ENCODE results near the gene GLRX3.
A peak's percentile ranks its signal among the peaks of the same experiment; 100 is the strongest.

GLRX3 gene

GRCh38 chr10:130213286-130214080 is 77.3 kb downstream of the GLRX3 start:
- DNase-seq, result no peak

- no peak for DNase-seq
Observed at GRCh38 chr10:130214431-130214830, 78.2 kb downstream of the GLRX3 start.

- DNase-seq, result no peak
Observed at GRCh38 chr10:130215151-130215930, 79.2 kb downstream of the GLRX3 start.

GRCh38 chr10:130215931-130216231 is 79.7 kb downstream of the GLRX3 start:
- no peak for DNase-seq

- DNase-seq, result peak; percentile 17
Observed at GRCh38 chr10:130218181-130218641, 82.0 kb downstream of the GLRX3 start.

GRCh38 chr10:130218936-130219335 is 82.7 kb downstream of the GLRX3 start:
- peak; percentile 36 for DNase-seq

- DNase-seq, result peak; percentile 17
Observed at GRCh38 chr10:130220251-130221185, 84.3 kb downstream of the GLRX3 start.

GRCh38 chr10:130221456-130222375 is 85.5 kb downstream of the GLRX3 start:
- peak; percentile 7 for DNase-seq

- peak; percentile 32 for DNase-seq
Observed at GRCh38 chr10:130222381-130222780, 86.2 kb downstream of the GLRX3 start.

GRCh38 chr10:130224228-130224627 is 88.0 kb downstream of the GLRX3 start:
- DNase-seq, result peak; percentile 7

GRCh38 chr10:130226012-130226411 is 89.8 kb downstream of the GLRX3 start:
- DNase-seq, result peak; percentile 2

- DNase-seq, result no peak
Observed at GRCh38 chr10:130227883-130228282, 91.7 kb downstream of the GLRX3 start.
